Measurements from ENCODE around the gene MIA3.

The MIA3 gene

GRCh38 chr1:222702210-222702609 is 84.3 kb downstream of the MIA3 start:
- peaks cover 78% of the 10 kb centered on the region for H3K36me3 ChIP-seq (ENCODE audit: control insufficient read depth, insufficient read depth, low read length)
- no peak overlapping the region for H3K27ac ChIP-seq (ENCODE audit: low read depth, low read length, severe bottlenecking)
- no peak overlapping the region for H3K4me3 ChIP-seq (ENCODE audit: extremely low read depth, insufficient read depth, low read length, poor library complexity, severe bottlenecking)
- 96 to 100% methylated on average over 3 of the region's 4 CpGs for WGBS, 2 experiments (ENCODE audit: insufficient coverage in 2 of 2)
- H3K9me3 ChIP-seq (ENCODE audit: control insufficient read depth, low read length): peaks cover 15% of the 10 kb centered on the region
- no peaks in the 10 kb centered on the region for H3K4me1 ChIP-seq (ENCODE audit: control insufficient read depth, insufficient read depth, low read length, poor library complexity, severe bottlenecking)

GRCh38 chr1:222704260-222704659 is 86.4 kb downstream of the MIA3 start:
- H3K9me3 ChIP-seq (ENCODE audit: control insufficient read depth, low read length): peaks cover 15% of the 10 kb centered on the region
- peaks cover 79% of the 10 kb centered on the region for H3K36me3 ChIP-seq (ENCODE audit: control insufficient read depth, insufficient read depth, low read length)
- H3K4me3 ChIP-seq (ENCODE audit: extremely low read depth, insufficient read depth, low read length, poor library complexity, severe bottlenecking): no peak overlapping the region
- WGBS, 2 experiments (ENCODE audit: insufficient coverage in 2 of 2): no CpG with 5 or more reads among the region's 1 CpG
- no peaks in the 10 kb centered on the region for H3K4me1 ChIP-seq (ENCODE audit: control insufficient read depth, insufficient read depth, low read length, poor library complexity, severe bottlenecking)
- H3K27ac ChIP-seq (ENCODE audit: low read depth, low read length, severe bottlenecking): no peak overlapping the region

- peaks cover 15% of the 10 kb centered on the region for H3K9me3 ChIP-seq (ENCODE audit: control insufficient read depth, low read length)
- peaks cover 67% of the 10 kb centered on the region for H3K36me3 ChIP-seq (ENCODE audit: control insufficient read depth, insufficient read depth, low read length)
- no peak overlapping the region for H3K27ac ChIP-seq (ENCODE audit: low read depth, low read length, severe bottlenecking)
- 60 to 100% methylated on average over 1 of the region's 4 CpGs for WGBS, 2 experiments (ENCODE audit: insufficient coverage in 2 of 2)
- H3K4me3 ChIP-seq (ENCODE audit: extremely low read depth, insufficient read depth, low read length, poor library complexity, severe bottlenecking): no peak overlapping the region
- H3K4me1 ChIP-seq (ENCODE audit: control insufficient read depth, insufficient read depth, low read length, poor library complexity, severe bottlenecking): peaks cover 7% of the 10 kb centered on the region
Observed at GRCh38 chr1:222706815-222707214, 88.9 kb downstream of the MIA3 start.

GRCh38 chr1:222709700-222710153 is 91.8 kb downstream of the MIA3 start:
- Histone ChIP-seq H3K4me3 (ENCODE audit: extremely low read depth, insufficient read depth, low read length, poor library complexity, severe bottlenecking) (no peak overlapping the region), H3K4me1 (ENCODE audit: control insufficient read depth, insufficient read depth, low read length, poor library complexity, severe bottlenecking) (peaks cover 7% of the 10 kb centered on the region), H3K36me3 (ENCODE audit: control insufficient read depth, insufficient read depth, low read length) (peaks cover 53% of the 10 kb centered on the region), H3K9me3 (ENCODE audit: control insufficient read depth, low read length) (peaks cover 8% of the 10 kb centered on the region), H3K27ac (ENCODE audit: low read depth, low read length, severe bottlenecking) (no peak overlapping the region)
- 80 to 94% methylated on average over 1 to 3 of the region's 5 CpGs for WGBS, 2 experiments (ENCODE audit: insufficient coverage in 2 of 2)

DNA sequence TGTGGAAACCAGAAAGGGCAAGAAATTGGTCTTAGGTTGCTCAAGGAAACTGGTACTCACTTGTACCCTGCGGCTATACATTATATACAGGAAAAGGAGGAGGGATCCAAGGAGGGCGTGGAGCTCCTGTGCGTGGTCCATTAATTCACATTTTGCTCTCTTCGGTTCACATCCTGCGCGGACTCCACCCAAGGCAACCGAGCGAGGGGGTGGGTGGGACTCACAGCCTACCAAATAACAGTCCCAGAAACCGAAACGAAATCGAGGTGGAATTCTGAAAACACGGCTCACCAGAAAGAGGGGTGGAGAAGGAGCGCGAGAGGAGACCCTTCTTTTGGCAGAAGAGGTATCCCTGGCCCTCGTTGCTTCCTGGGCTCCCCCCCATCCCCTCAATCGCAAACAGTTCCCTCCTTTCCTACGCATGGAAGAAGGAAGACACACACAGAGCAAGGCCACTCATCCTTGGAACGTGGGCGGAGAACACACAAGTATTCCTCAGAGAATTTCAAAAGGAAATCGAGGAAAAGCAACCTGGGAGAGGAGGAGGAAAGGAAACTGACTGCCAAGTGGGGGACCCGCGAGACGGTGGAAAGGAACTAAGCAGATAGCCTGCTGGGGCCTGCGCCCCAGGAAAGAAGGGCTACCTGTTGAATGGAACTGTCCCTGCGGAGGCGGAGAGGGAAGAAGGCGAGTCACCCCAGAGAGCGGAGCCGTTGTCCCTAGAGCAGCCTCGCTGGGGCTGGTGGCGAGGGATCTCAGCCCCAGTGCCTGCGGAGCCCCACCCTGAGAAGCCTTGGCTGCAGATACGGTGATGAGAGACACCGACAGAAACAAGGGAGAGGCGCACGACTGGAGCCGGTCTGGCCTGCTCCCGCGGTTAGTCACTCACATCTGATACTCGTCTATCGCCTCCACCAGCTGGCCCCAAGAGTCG is 93.7 kb downstream of the MIA3 start:
- H3K4me3 ChIP-seq (ENCODE audit: extremely low read depth, insufficient read depth, low read length, poor library complexity, severe bottlenecking): peak overlapping the region; percentile 83
- 1% methylated on average over 21 to 25 of the region's 42 CpGs for WGBS, 2 experiments (ENCODE audit: insufficient coverage in 2 of 2)
- H3K9me3 ChIP-seq (ENCODE audit: control insufficient read depth, low read length): no peaks in the 10 kb centered on the region
- H3K36me3 ChIP-seq (ENCODE audit: control insufficient read depth, insufficient read depth, low read length): peaks cover 46% of the 10 kb centered on the region
- peak overlapping the region; percentile 75 for H3K27ac ChIP-seq (ENCODE audit: low read depth, low read length, severe bottlenecking)
- H3K4me1 ChIP-seq (ENCODE audit: control insufficient read depth, insufficient read depth, low read length, poor library complexity, severe bottlenecking): peaks cover 7% of the 10 kb centered on the region

DNA sequence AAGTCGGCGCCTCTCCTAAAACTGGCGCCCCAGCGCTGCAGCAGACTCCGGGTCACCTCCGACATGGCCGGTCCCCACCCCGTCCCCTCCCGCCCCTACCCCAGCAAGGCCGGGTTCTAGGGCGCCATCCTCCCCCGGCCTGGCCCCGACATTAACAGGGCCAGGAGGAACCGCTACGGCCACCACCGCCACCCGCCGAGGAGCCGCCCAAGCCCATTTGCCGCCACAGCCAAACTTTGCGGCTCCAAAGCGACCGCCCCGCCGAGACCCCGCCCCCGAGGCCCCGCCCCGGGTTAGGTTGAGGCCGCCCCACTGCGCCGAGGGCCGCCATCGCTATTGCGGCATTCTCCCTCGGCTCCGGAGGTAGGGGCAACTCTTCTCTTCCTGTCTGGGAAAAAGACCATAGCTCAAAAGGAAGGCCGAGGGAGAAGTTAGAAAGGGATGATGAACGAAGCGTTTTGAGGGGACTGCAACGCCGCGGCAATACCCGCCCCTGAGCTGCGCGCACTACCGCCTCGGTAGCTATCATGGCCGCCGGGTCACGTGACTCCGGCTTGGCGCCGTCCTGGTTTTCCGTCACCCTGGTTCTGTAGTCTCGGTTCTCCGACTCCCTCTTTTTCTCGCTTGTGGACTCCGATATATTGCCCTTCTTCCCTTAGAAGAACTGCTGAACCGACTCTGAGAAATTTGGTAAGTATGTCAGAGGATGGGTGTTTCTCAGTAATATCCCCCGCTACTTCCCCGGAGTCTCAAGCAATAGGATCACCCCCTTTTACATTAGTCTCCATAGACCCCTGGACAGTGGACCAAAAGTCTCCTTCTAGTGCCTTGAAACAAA is 94.6 kb downstream of the MIA3 start, which contains the start of the genes AIDA and BROX:
TSS of gene AIDA (minus strand) at position 239 of the 838 bp plus-strand sequence. CDS start at position 65, 174 bp downstream.
TSS of gene BROX (plus strand) at position 312 of the 838 bp plus-strand sequence. CDS start 3,136 bp downstream, outside the sequence.
- Histone ChIP-seq H3K4me3 (ENCODE audit: extremely low read depth, insufficient read depth, low read length, poor library complexity, severe bottlenecking) (peak within 1 kb of the TSS; percentile 83), H3K9me3 (ENCODE audit: control insufficient read depth, low read length) (no peaks in the 10 kb centered on the region), H3K27ac (ENCODE audit: low read depth, low read length, severe bottlenecking) (peak within 1 kb of the TSS; percentile 95), H3K36me3 (ENCODE audit: control insufficient read depth, insufficient read depth, low read length) (peaks cover 55% of the 10 kb centered on the region), H3K4me1 (ENCODE audit: control insufficient read depth, insufficient read depth, low read length, poor library complexity, severe bottlenecking) (peaks cover 7% of the 10 kb centered on the region)
- 0% methylated on average over 34 to 42 of the region's 62 CpGs for WGBS, 2 experiments (ENCODE audit: insufficient coverage in 2 of 2)

DNA sequence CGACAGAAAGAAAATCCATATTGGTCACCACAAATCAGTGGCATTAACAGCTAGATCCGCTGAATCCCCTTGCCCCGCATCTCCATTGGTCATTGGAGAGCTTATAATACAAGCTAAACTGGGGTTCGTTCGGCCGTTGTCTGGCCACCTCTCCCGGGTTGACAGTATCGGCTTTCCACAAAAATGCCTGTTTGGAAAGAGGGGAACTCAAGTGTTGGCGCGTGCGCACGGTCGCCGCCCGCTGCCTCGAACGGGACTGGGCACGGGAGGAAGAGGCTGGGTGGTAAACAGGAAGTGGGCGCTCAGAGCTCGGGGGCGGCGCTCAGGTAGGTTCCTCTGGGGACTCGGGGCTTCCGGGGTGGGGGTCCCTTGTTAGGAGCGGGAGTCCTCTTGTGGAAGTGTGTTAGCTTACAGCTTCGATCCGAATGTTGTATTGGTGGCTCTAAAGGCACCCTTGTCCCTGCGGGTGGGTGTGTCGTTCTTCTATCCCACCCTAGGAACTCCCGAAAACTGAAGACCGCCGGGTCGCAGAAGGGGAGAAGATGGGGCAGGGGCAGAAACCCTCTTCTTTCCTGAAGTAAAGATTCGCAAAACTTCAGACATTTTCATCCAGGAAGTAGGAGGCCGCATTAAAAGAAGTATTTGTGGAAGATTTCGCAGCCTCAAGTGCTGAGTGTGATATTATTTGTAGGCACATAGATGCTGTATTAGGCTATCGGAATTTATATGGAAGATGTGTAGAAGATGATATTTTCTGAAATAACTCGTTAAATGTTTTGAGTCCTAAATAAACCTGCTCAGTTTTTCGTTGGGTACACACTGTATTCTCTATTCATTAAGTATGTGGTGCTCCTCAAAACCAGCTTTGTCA is 95.4 kb downstream of the MIA3 start:
- peak overlapping the region; percentile 95 for H3K27ac ChIP-seq (ENCODE audit: low read depth, low read length, severe bottlenecking)
- peaks cover 7% of the 10 kb centered on the region for H3K4me1 ChIP-seq (ENCODE audit: control insufficient read depth, insufficient read depth, low read length, poor library complexity, severe bottlenecking)
- no peaks in the 10 kb centered on the region for H3K9me3 ChIP-seq (ENCODE audit: control insufficient read depth, low read length)
- WGBS, 2 experiments (ENCODE audit: insufficient coverage in 2 of 2): 3 to 4% methylated on average over 22 to 27 of the region's 39 CpGs
- peak overlapping the region; percentile 83 for H3K4me3 ChIP-seq (ENCODE audit: extremely low read depth, insufficient read depth, low read length, poor library complexity, severe bottlenecking)
- H3K36me3 ChIP-seq (ENCODE audit: control insufficient read depth, insufficient read depth, low read length): peaks cover 52% of the 10 kb centered on the region

DNA sequence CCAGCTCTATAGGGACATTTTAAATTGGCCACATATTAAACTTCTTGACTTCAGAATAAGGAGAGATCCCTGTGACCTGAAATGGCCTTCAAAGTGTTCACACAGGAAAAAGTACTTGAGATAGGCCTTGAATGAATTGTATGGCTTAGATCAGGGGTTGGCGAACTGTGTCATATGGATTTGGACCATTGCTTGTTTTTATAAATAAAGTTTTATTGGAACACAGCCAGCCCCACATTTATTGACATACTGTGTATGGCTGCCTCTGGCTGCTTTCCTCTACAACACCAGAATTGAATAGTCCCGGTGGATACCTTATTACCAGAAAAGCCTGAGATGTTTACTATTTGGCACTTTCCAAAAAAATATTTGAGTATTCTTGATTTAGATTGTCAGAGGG is 98.5 kb downstream of the MIA3 start:
- H3K9me3 ChIP-seq (ENCODE audit: control insufficient read depth, low read length): no peaks in the 10 kb centered on the region
- H3K4me1 ChIP-seq (ENCODE audit: control insufficient read depth, insufficient read depth, low read length, poor library complexity, severe bottlenecking): no peaks in the 10 kb centered on the region
- peaks cover 50% of the 10 kb centered on the region for H3K36me3 ChIP-seq (ENCODE audit: control insufficient read depth, insufficient read depth, low read length)
- WGBS, 2 experiments (ENCODE audit: insufficient coverage in 2 of 2): 100% methylated on average over 1 of the region's 2 CpGs; no CpG with 5 or more reads in 1 of the 2 experiments
- no peak overlapping the region for H3K27ac ChIP-seq (ENCODE audit: low read depth, low read length, severe bottlenecking)
- H3K4me3 ChIP-seq (ENCODE audit: extremely low read depth, insufficient read depth, low read length, poor library complexity, severe bottlenecking): no peak overlapping the region

Measured in mesodermal cell (in vitro differentiated cells).